Suprapubic skin (tissue), 4 donors: ENCODE results near the gene CGB5.
"Not testable (repeated sequence)": the region's sequence is repeated elsewhere in the genome, so short reads cannot be mapped to it uniquely, and the experiment has no call there.

Experiments used
- EP300 ChIP-seq: sonication (generic); formaldehyde crosslinking; IDR thresholded peaks from one replicate; pipeline ENCODE4 v1.6.1; 2017; ENCODE audit warnings: antibody characterized with exemption
- POLR2A ChIP-seq, 2 donors: fragments of 450-650 bp; IDR thresholded peaks; one replicate each; pipeline ENCODE4 v1.6.1; 2017; ENCODE audit warnings: antibody characterized with exemption in 2 of 2, mild to moderate bottlenecking in 2 of 2, moderate library complexity in 2 of 2
- POLR2AphosphoS5 ChIP-seq, 3 donors: sonication (generic); formaldehyde crosslinking; IDR thresholded peaks; one replicate each; pipeline ENCODE4 v1.6.1; 2017; ENCODE audit warnings: antibody characterized with exemption in 3 of 3
- TF ChIP-seq, protein P1 (sequence below), 2 donors: fragments of 200-600 bp in 1 of 2; fragments of 450-650 bp in 1 of 2; sonication (generic) in 1 of 2; IDR thresholded peaks; one replicate each; pipeline ENCODE4 v1.5.1; 2016 to 2019; ENCODE audit warnings: antibody characterized with exemption in 2 of 2, mild to moderate bottlenecking in 1 of 2, moderate library complexity in 1 of 2

DNA sequence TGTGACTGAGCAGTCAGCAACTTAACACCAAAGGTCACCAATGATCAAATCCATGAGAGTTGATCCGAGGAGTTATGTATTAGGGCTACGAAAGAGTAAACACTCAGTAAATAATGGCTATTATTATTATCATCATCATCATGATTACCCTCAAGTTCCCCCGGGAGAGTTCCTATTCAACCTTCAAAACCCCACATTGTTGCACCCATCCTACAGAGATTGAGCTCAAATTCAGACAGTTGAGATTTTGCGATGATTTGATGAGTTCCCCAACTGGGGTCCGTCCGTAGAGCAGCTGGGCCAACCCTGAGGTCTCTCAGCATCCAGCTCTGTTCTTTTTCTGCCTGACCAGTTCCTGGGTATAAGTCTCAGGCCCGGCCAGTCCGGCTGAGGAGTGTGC lies 5.5 kb upstream of the CGB5 start:
- TF ChIP-seq POLR2A (IDR thresholded peaks at IDR 0.05); POLR2AphosphoS5 (IDR thresholded peaks at IDR 0.05); EP300: not testable (repeated sequence)
- TF ChIP-seq, protein P1, sequence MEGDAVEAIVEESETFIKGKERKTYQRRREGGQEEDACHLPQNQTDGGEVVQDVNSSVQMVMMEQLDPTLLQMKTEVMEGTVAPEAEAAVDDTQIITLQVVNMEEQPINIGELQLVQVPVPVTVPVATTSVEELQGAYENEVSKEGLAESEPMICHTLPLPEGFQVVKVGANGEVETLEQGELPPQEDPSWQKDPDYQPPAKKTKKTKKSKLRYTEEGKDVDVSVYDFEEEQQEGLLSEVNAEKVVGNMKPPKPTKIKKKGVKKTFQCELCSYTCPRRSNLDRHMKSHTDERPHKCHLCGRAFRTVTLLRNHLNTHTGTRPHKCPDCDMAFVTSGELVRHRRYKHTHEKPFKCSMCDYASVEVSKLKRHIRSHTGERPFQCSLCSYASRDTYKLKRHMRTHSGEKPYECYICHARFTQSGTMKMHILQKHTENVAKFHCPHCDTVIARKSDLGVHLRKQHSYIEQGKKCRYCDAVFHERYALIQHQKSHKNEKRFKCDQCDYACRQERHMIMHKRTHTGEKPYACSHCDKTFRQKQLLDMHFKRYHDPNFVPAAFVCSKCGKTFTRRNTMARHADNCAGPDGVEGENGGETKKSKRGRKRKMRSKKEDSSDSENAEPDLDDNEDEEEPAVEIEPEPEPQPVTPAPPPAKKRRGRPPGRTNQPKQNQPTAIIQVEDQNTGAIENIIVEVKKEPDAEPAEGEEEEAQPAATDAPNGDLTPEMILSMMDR (IDR thresholded peaks at IDR 0.05), result not testable (repeated sequence)
